CD1c-positive myeloid dendritic cell (primary cell): Measurements from ENCODE around the gene RHOU.
A peak's percentile ranks its signal among the peaks of the same experiment; 100 is the strongest.

Experiments
- DNase-seq: peaks from one replicate; pipeline ENCODE4 v3.0.0-alpha.2; 2016; ENCODE audit errors: extremely low spot score

The RHOU gene

GRCh38 chr1:228784181-228784580, 48.9 kb downstream of the RHOU start:
- no peak for DNase-seq

- peak; percentile 37 for DNase-seq
Observed at GRCh38 chr1:228785366-228786330, 50.4 kb downstream of the RHOU start.

- peak; percentile 65 for DNase-seq
Observed at GRCh38 chr1:228786361-228787129, 51.3 kb downstream of the RHOU start.

- DNase-seq: no peak
Observed at GRCh38 chr1:228791791-228792190, 56.5 kb downstream of the RHOU start.

- no peak for DNase-seq
Observed at GRCh38 chr1:228792601-228793000, 57.3 kb downstream of the RHOU start.

- DNase-seq: no peak
Observed at GRCh38 chr1:228793032-228793431, 57.8 kb downstream of the RHOU start.

- DNase-seq: no peak
Observed at GRCh38 chr1:228794173-228794572, 58.9 kb downstream of the RHOU start.

GRCh38 chr1:228794810-228795209, 59.5 kb downstream of the RHOU start:
- DNase-seq: no peak

- no peak for DNase-seq
Observed at GRCh38 chr1:228795596-228795995, 60.3 kb downstream of the RHOU start.
